C4-2B (cell line): ENCODE measurements around the gene DDX24.

Source experiments
- ZFX ChIP-seq: fragments of 450-650 bp; IDR thresholded peaks from 2 replicates; pipeline ENCODE4 v1.6.1; 2017
- TF ChIP-seq, protein P1 (sequence below): fragments of 450-650 bp; conservative IDR thresholded peaks from 2 replicates; pipeline ENCODE4 v1.5.1; 2017; ENCODE audit warnings: mild to moderate bottlenecking

DNA sequence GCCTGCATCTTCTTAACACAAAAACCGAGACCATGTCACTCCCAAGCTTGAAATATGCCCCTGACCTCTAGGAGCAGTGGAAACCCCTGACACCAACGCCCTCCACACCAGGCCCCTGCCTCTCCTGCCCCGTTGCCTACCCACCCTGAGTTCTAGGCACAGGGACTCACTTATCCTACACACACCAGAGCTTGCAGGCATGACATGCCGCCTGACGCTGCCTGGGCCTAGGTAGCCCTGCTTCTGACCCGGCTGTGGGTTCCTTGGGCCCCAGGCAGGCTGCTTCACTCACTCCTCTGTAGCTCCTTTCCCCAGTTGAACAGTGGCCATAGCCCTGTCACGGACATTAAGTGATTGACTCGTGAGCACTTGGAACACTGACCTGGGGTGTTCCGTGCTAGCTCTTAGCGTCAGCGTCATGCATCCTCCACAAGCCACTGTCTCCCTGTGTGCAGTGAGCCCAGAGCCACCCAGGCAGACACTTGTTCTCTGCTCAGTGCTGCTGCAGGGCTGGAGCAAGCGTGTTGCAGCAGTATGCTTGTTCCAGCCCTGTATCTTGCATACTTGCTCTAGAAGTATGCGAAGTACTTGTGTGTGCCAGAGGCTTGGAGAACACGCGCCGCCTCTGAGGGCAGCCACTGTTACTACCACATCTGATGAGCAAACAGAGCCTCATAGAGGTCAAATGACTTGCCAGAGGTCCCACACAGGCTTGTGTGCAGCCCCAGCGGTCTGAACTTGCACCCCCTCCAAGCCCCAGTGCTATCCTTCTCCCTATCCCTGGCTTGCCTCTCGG is 39.3 kb downstream of the DDX24 start:
- TF ChIP-seq, protein P1, sequence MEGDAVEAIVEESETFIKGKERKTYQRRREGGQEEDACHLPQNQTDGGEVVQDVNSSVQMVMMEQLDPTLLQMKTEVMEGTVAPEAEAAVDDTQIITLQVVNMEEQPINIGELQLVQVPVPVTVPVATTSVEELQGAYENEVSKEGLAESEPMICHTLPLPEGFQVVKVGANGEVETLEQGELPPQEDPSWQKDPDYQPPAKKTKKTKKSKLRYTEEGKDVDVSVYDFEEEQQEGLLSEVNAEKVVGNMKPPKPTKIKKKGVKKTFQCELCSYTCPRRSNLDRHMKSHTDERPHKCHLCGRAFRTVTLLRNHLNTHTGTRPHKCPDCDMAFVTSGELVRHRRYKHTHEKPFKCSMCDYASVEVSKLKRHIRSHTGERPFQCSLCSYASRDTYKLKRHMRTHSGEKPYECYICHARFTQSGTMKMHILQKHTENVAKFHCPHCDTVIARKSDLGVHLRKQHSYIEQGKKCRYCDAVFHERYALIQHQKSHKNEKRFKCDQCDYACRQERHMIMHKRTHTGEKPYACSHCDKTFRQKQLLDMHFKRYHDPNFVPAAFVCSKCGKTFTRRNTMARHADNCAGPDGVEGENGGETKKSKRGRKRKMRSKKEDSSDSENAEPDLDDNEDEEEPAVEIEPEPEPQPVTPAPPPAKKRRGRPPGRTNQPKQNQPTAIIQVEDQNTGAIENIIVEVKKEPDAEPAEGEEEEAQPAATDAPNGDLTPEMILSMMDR, result no peak
- no peak for TF ChIP-seq ZFX
